Measurements from ENCODE around the gene KHDC1. TPM values are rescaled to one million over a fixed set of nuclear protein-coding genes. Genes with fewer than 3 reads are reported as not detected.

KHDC1 gene
- total and polyA plus RNA-seq, 2 of the 4 experiments (the other 2 are of a cell fraction) = 1.6 to 5.5 TPM

- H3K4me3 ChIP-seq (ENCODE audit: insufficient read depth, low read depth, low read length) = no peak overlapping the region
- peaks cover 2% of the 10 kb centered on the region for H3K4me1 ChIP-seq (ENCODE audit: control insufficient read depth, insufficient read depth, low read length)
- H2BK120ac ChIP-seq (ENCODE audit: low read depth, low read length) = no peak overlapping the region
- 0 out of 2 replicates have a peak, but pooled peaks cover 2% of the 10 kb centered on the region for H4K20me1 ChIP-seq (ENCODE audit: insufficient read depth, low read length)
- DNase-seq (peak; percentile 76), ATAC-seq (ENCODE audit: low read depth) (peak; percentile 83)
- H2BK20ac ChIP-seq (ENCODE audit: low read depth, low read length) = no peak overlapping the region
- ChIA-PET CTCF (interaction anchor here (0.6 to 1.3 kb wide), 6 partner anchors 8 to 1449 kb away, joined by 3 to 7 read pairs (median 4); no protein-coding TSS in a partner anchor), POLR2A (ENCODE audit: unreplicated experiment) (no interaction called here)
- no peaks in the 10 kb centered on the region for H3K36me3 ChIP-seq (ENCODE audit: control insufficient read depth, insufficient read depth, low read length)
- peaks cover 4 to 7% of the 10 kb centered on the region in 2 experiments; a peak in 1 of 4 replicates for H3K79me1 ChIP-seq (ENCODE audit: low read depth in 1 of 2, low read length in 2 of 2)
- WGBS, 2 experiments (ENCODE audit: extremely low coverage in 2 of 2, insufficient read length in 1 of 2) = no CpG with 5 or more reads among the region's 3 CpGs
- H2BK15ac ChIP-seq (ENCODE audit: low read depth, low read length) = no peak overlapping the region
- in situ Hi-C loops (cut with MboI; ENCODE audit: low sequenced_read_pairs) (loop anchor here (25.0 kb wide), 1 partner anchor 327 kb away; no protein-coding TSS in a partner anchor), dilution Hi-C loops (cut with HindIII; ENCODE audit: low sequenced_read_pairs, unreplicated experiment) (no loop called here), intact Hi-C loops (cut with micrococcal nuclease) (loop anchor here (1.0 to 2.0 kb wide), 3 partner anchors 20 to 103 kb away; no protein-coding TSS in a partner anchor)
- H3K9ac ChIP-seq (ENCODE audit: low read depth, low read length) = peak overlapping the region; percentile 29; the same call in 1 of the 2 replicates
- no peak overlapping the region for H2AK9ac ChIP-seq (replicated peaks; ENCODE audit: low read depth, low read length, poor library complexity)
- no peaks in the 10 kb centered on the region for H3K27me3 ChIP-seq (ENCODE audit: control insufficient read depth, insufficient read depth, low read length)
- no peak overlapping the region for H3K23ac ChIP-seq (ENCODE audit: low read depth, low read length)
- H4K8ac ChIP-seq (ENCODE audit: low read depth in 2 of 2, low read length in 2 of 2) = no peak overlapping the region; a peak in 1 of 4 replicates
- H3K14ac ChIP-seq (replicated peaks; ENCODE audit: low read depth, low read length) = no peak overlapping the region
- H4K5ac ChIP-seq (ENCODE audit: low read depth, low read length) = no peak overlapping the region
- H3K27ac ChIP-seq (ENCODE audit: insufficient read depth, low read length) = no peak overlapping the region
- BruUV-seq (replicated peaks) = no TSS peak
- no peak overlapping the region for H2BK5ac ChIP-seq (ENCODE audit: low read depth, low read length, poor library complexity, severe bottlenecking)
- H3K4me2 ChIP-seq (ENCODE audit: low read depth, low read length) = no peak overlapping the region
- no peak overlapping the region for H3K4ac ChIP-seq (ENCODE audit: low read depth, low read length)
- no peak overlapping the region for H3K18ac ChIP-seq (ENCODE audit: low read depth, low read length)
- H3K9me1 ChIP-seq (ENCODE audit: insufficient read depth, low read length) = peaks cover 2% of the 10 kb centered on the region
- H2AK5ac ChIP-seq (ENCODE audit: low read depth, low read length) = no peak overlapping the region
- no peak overlapping the region for H2AFZ ChIP-seq (replicated peaks; ENCODE audit: low read length, poor library complexity)
- H3K9me3 ChIP-seq (ENCODE audit: control insufficient read depth, insufficient read depth, low read length) = no peaks in the 10 kb centered on the region
- no peak overlapping the region for H4K91ac ChIP-seq (ENCODE audit: insufficient read depth, low read depth, low read length)
- H3K56ac ChIP-seq (ENCODE audit: extremely low read depth, insufficient read depth, low read length) = no peak overlapping the region
- peak; percentile 66 for TF ChIP-seq CTCF (conservative IDR thresholded peaks at IDR 0.05; ENCODE audit: low read depth, low read length)
- no peak for TF ChIP-seq ELK1 (IDR thresholded peaks at IDR 0.05; ENCODE audit: borderline replicate concordance, low read depth, low read length)
- peak; percentile 57 for TF ChIP-seq SMC3 (IDR thresholded peaks at IDR 0.05; ENCODE audit: low read depth, low read length)
- TF ChIP-seq RAD21 (IDR thresholded peaks at IDR 0.05; ENCODE audit: low read length) = peak; percentile 60
Observed at GRCh38 chr6:73285674-73286283, 22.8 kb upstream of the KHDC1 start.
